Prostate gland (tissue), 2 donors: Measurements from ENCODE around the gene FCHSD2.

Experiments
- CTCF ChIP-seq, 4 experiments: fragments of 200-600 bp in 2 of 4; fragments of 450-650 bp in 2 of 4; sonication (generic) in 2 of 4; IDR thresholded peaks; 1 replicate in 3 of 4; 2 replicates in 1 of 4; pipeline ENCODE4 v1.5.1; 2016 to 2019; ENCODE audit warnings: antibody characterized with exemption in 4 of 4, mild to moderate bottlenecking in 2 of 4, moderate library complexity in 2 of 4
- POLR2A ChIP-seq: fragments of 450-650 bp; IDR thresholded peaks from one replicate; pipeline ENCODE4 v1.6.1; 2016; ENCODE audit warnings: antibody characterized with exemption, mild to moderate bottlenecking
- POLR2AphosphoS5 ChIP-seq: sonication (generic); formaldehyde crosslinking; IDR thresholded peaks from one replicate; pipeline ENCODE4 v1.6.1; 2017; ENCODE audit warnings: antibody characterized with exemption

GRCh38 chr11:72814286-72815109, 327.6 kb downstream of the FCHSD2 start, which contains the start of gene ATG16L2:
- peak; percentile 78 for TF ChIP-seq POLR2A
- no peak for TF ChIP-seq POLR2AphosphoS5
- TF ChIP-seq CTCF (IDR thresholded peaks at IDR 0.05), result peak in 3 of 4 experiments; percentile 50 to 78 (median 66)
